ENCODE data around the gene KMT5C.
A peak's percentile ranks its signal among the peaks of the same experiment; 100 is the strongest.

Gene KMT5C

DNA sequence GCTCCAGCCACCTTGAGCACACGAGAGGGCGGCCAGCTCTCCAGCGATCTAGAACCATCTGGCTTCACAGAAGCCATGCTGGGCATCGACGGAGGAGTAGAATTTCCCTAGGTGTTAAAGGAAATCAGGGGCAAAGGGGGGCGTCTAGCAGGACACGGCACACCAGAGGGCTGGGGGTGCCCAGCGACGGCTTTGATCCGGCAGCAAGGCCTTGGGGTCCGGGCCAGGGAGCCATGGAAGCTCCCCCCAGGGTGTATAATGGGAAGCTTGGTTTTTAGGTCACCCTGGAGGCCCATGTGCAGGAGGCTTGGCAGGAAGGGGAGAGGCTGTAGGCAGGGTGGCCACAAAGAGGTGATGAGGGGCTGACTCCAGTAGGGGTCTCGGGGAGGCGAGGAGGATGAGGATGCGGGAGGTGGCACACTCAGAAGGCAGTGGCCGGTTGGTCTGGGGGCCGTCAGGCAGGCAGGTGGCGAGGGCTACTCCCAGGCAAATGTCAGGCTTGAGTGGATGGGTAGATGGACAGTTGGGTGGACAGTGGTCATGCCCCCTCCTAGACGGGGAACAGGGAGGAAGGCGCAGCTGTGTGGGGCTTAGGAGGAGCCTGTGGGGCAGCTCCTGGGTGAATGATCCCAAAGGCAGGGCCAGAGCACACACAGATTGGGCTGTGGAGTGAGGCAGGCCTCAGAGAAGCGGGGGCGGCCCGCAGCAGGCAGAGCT lies 5.6 kb downstream of the KMT5C start:
- H3K4me3 ChIP-seq (ENCODE audit: low read length): no peak overlapping the region
- no peak overlapping the region for H3K9ac ChIP-seq (ENCODE audit: low read length)
- no peak overlapping the region for H3K27ac ChIP-seq (ENCODE audit: low read depth, low read length)

DNA sequence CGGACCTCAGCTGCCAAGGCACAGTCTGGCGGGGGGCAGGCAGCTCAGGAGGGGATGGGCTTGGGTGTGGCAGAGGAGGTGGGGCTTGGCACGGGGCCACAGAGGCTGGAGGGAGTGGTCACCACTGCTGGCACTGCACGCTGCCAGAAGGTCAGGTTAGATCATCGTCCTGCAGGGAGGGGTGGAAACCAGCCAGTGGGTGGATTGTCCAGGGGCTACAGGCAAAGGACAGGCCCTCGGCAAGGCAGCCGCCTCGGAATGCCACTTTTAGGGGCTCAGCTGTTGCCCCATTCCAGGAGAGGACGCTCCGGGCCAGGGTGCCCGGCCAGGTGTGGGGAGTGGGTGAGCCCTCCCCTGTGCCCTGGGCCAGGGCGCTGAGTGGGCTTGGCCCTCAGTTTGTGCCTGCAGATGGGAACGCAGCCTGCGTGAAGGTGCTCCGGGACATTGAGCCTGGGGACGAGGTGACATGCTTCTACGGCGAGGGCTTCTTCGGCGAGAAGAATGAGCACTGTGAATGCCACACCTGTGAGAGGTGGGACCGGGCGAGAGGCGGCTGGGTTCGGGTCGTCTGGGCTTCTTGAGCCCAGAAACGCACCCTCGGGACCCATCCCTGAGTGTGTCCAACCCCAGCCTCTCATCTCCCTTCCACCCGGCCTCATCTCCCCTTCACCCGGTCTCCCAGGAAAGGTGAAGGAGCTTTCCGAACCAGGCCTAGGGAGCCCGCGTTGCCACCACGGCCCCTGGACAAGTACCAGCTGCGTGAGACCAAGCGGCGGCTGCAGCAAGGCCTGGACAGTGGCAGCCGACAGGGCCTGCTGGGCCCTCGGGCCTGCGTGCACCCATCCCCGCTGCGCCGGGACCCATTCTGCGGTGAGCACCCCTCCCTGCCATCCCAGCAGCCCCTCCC lies 6.4 kb downstream of the KMT5C start:
- H3K27ac ChIP-seq (ENCODE audit: low read depth, low read length): no peak overlapping the region
- H3K4me3 ChIP-seq (ENCODE audit: low read length): no peak overlapping the region
- no peaks in the 10 kb centered on the region for H3K4me1 ChIP-seq (ENCODE audit: control insufficient read depth, insufficient read depth, low read length)
- peaks cover 10% of the 10 kb centered on the region for H3K36me3 ChIP-seq (ENCODE audit: control insufficient read depth, insufficient read depth, low read length)
- peaks cover 3% of the 10 kb centered on the region for H3K27me3 ChIP-seq (ENCODE audit: control insufficient read depth, insufficient read depth, low read length)
- H3K9ac ChIP-seq (ENCODE audit: low read length): no peak overlapping the region

More for the DNA sequence above, 5.6 kb downstream of the KMT5C start:
- no peaks in the 10 kb centered on the region for H3K27me3 ChIP-seq (ENCODE audit: control insufficient read depth, insufficient read depth, low read length)
- H3K4me1 ChIP-seq (ENCODE audit: control insufficient read depth, insufficient read depth, low read length): no peaks in the 10 kb centered on the region
- peaks cover 10% of the 10 kb centered on the region for H3K36me3 ChIP-seq (ENCODE audit: control insufficient read depth, insufficient read depth, low read length)

DNA sequence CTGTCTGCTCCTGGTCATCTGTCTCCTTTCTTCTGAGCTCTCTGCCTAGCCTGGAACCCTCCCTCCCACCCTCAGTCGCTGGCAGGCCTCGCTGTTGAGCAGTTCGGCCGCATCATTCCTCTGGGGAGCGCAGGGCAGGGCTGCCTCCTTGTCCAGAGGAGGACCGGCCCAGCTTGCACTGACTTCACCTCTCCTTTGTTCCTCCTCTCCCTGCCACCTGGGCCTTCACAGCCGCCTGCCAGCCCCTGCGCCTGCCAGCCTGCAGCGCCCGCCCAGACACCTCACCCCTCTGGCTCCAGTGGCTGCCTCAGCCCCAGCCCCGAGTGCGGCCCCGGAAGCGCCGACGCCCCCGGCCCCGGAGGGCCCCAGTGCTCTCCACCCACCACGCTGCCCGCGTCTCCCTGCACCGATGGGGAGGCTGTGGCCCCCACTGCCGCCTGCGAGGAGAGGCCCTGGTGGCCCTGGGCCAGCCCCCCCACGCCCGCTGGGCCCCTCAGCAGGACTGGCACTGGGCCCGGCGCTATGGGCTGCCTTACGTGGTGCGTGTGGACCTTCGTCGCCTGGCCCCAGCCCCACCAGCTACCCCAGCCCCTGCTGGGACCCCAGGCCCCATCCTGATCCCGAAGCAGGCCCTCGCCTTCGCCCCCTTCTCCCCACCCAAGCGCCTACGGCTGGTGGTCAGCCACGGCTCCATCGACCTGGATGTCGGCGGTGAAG lies 7.2 kb downstream of the KMT5C start:
- Histone ChIP-seq H3K4me3 (ENCODE audit: low read length) (no peak overlapping the region), H3K36me3 (ENCODE audit: control insufficient read depth, insufficient read depth, low read length) (peaks cover 10% of the 10 kb centered on the region), H3K27ac (ENCODE audit: low read depth, low read length) (no peak overlapping the region), H3K4me1 (ENCODE audit: control insufficient read depth, insufficient read depth, low read length) (no peaks in the 10 kb centered on the region), H3K9ac (ENCODE audit: low read length) (no peak overlapping the region), H3K27me3 (ENCODE audit: control insufficient read depth, insufficient read depth, low read length) (peaks cover 5% of the 10 kb centered on the region)

DNA sequence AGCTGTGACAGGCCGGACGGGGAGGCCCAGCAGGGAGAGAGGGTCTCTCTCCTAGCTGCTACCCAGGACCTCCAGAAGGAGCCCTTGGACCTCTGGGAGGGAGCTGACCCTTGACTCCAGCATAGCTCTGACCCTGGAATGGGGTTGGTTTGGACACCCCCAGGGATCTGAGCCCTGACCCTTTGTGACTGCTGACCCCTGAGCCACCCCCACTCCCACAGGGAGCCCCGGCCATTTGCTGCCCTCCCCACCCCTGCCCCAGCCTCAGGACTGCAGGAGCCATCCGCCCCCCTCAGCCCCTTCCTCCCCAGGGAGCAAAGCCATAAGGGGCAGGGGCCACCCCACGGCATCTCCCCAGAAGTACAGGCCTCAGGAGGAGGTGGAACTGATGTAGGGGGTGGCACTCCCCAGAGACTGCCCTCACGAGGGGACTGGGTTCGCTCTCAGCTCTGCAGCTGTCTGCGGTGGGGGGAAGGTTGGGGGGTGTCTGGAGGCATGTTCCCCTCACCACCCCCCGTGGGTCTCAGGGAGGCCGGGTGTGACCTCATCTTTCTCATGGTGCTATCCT lies 7.8 kb downstream of the KMT5C start:
- H3K9ac ChIP-seq (ENCODE audit: low read length): no peak overlapping the region
- peaks cover 10% of the 10 kb centered on the region for H3K36me3 ChIP-seq (ENCODE audit: control insufficient read depth, insufficient read depth, low read length)

DNA sequence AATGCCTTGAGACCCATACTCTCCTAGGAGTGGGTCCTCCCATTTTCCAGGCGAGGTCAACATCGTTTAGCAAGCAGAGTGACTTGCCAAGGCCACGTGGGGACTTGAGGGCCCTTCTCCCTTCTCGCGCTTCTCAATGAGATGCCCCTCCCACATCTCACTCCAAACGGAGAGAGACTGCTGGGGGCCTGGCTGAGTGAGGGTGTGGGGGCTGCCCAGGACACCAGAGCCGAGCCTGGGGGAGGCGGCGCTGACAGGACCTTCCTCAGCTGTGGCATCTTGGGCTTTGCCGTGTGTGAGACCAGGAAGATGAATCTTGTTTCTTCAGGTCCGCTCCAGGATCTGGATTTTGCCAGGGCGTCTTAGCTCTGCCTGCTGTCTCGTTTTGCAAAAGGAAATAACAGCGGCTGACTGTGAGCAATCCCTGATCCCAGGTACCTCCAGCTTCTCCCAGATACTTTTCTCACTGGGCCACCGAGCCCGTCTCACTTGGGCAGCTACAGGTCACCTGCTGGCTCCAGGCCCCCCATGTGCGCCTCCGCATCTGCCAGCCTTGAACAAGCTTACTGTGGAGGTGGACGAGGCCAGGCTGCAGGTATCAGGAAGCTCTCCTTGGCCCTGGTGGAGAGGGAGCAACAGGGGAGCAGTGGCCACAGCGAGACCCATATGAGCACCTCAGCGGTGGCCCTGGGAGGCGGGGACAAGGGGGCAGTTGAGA lies 8.8 kb downstream of the KMT5C start:
- Histone ChIP-seq H3K36me3 (ENCODE audit: control insufficient read depth, insufficient read depth, low read length) (peaks cover 2% of the 10 kb centered on the region), H3K27ac (ENCODE audit: low read depth, low read length) (no peak overlapping the region), H3K27me3 (ENCODE audit: control insufficient read depth, insufficient read depth, low read length) (peaks cover 21% of the 10 kb centered on the region), H3K4me1 (ENCODE audit: control insufficient read depth, insufficient read depth, low read length) (peaks cover 3% of the 10 kb centered on the region), H3K4me3 (ENCODE audit: low read length) (no peak overlapping the region), H3K9ac (ENCODE audit: low read length) (no peak overlapping the region)

More for the DNA sequence above, 7.8 kb downstream of the KMT5C start:
- peaks cover 12% of the 10 kb centered on the region for H3K27me3 ChIP-seq (ENCODE audit: control insufficient read depth, insufficient read depth, low read length)
- no peak overlapping the region for H3K27ac ChIP-seq (ENCODE audit: low read depth, low read length)
- no peak overlapping the region for H3K4me3 ChIP-seq (ENCODE audit: low read length)
- H3K4me1 ChIP-seq (ENCODE audit: control insufficient read depth, insufficient read depth, low read length): no peaks in the 10 kb centered on the region

DNA sequence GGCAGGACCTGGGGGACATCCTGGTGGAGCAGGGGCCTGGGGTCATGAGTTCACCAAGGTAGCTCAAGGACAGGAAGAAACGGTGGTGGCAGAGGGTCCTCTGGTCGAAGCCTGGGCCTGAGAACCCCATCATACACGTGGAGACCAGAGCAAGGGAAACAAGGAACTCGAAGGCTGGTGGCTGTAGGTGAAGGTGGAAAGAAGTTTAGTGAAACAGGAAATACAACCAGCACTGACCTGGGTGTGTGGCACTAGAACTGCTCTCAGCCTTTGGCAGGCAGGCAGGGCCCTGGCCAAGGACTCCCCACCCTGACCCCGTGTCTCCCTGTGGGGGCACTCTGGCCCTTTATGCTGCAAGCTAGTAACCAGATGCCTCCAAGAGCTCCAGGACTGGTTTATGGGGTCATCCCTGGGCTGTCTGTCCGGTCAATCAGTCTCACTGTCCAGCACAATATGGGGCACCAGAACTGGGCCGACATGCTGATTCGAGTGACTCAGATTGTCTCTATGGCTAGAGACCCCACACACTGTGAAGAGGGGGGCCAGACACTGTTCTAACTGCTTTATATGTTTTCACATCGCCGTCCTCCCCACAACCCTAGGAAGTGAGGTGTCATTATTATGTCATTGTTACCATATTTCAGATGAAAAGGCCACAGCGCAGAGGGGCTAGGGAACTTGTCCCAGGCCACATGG lies 11.1 kb downstream of the KMT5C start:
- Histone ChIP-seq H3K4me3 (ENCODE audit: low read length) (no peak overlapping the region), H3K4me1 (ENCODE audit: control insufficient read depth, insufficient read depth, low read length) (peaks cover 3% of the 10 kb centered on the region), H3K9ac (ENCODE audit: low read length) (no peak overlapping the region), H3K27ac (ENCODE audit: low read depth, low read length) (no peak overlapping the region), H3K36me3 (ENCODE audit: control insufficient read depth, insufficient read depth, low read length) (no peaks in the 10 kb centered on the region), H3K27me3 (ENCODE audit: control insufficient read depth, insufficient read depth, low read length) (peaks cover 24% of the 10 kb centered on the region)

DNA sequence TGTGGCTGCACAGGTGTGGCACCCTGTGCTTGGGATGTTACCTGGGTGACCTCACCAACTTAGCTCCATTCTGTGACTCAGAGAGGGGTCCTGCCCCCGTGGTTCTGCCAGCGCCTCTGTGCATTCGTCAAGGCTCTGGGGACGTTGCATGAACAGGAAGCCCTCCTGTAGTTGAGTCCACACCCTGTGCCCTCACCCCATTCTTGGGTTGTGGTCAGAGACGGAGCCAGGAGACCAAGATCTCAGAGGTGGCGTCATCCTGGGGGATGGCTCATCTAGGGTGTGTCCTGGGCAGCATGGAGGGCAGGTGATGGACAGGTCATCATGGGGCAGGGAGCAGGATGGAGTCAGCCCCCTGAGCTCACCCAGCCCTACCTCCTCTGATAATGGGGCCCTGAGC lies 12.4 kb downstream of the KMT5C start:
- H3K27me3 ChIP-seq (ENCODE audit: control insufficient read depth, insufficient read depth, low read length): peaks cover 24% of the 10 kb centered on the region
- H3K36me3 ChIP-seq (ENCODE audit: control insufficient read depth, insufficient read depth, low read length): no peaks in the 10 kb centered on the region
- no peak overlapping the region for H3K27ac ChIP-seq (ENCODE audit: low read depth, low read length)
- peaks cover 3% of the 10 kb centered on the region for H3K4me1 ChIP-seq (ENCODE audit: control insufficient read depth, insufficient read depth, low read length)
- H3K9ac ChIP-seq (ENCODE audit: low read length): no peak overlapping the region
- no peak overlapping the region for H3K4me3 ChIP-seq (ENCODE audit: low read length)

DNA sequence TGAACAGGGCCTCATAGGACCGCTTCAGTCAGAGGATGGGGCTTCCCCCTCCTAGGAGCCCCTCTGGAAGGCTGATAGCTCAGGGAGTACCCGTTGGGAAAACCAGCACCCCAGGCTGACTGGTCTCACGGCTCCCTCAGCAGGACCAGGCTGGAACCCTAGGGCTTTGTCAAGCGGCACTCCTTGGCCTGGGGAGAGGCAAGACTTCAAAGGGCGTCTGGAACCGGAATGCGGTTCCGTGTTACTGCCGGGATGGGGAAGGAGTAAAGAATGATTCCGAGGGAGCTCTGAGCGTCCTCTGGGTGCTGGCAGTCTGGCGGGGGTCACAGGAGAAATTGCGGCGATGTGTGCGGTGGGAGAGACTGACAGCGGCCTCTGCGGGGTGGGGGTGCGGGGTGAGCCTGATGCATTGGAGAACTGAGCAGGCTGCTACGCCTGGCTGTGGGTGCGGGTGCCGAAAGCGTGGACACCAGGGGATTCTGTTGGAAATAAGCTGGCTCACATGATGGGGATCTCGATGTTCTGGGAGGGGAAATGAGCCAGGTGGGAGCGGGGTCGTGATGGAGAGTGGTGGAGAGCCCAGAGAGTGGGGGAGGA lies 13.0 kb downstream of the KMT5C start:
- Histone ChIP-seq H3K27me3 (ENCODE audit: control insufficient read depth, insufficient read depth, low read length) (peaks cover 27% of the 10 kb centered on the region), H3K36me3 (ENCODE audit: control insufficient read depth, insufficient read depth, low read length) (no peaks in the 10 kb centered on the region), H3K4me1 (ENCODE audit: control insufficient read depth, insufficient read depth, low read length) (peaks cover 3% of the 10 kb centered on the region), H3K4me3 (ENCODE audit: low read length) (no peak overlapping the region), H3K9ac (ENCODE audit: low read length) (no peak overlapping the region), H3K27ac (ENCODE audit: low read depth, low read length) (no peak overlapping the region)

DNA sequence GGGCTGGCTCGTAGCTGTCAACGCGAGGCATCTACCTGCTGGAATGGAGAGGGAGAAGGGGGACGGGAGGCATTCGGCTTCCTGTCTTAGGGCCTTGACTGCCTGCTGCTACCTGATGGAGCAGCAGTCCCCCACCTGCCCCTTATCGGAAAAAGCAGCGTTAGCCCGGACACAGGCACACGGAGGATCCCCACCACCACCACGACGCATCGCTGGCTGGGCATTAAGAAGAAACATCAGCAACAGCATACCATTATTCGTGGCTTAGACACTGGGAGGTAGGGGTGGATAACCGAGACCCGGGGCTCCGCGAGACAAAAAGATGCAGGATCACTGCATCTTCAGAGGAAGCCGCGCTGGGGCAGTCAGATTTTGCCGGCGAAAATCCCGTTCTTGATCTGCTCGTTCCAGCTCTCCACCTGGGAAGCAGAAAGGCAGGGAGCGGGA lies 13.7 kb downstream of the KMT5C start:
- Histone ChIP-seq H3K27ac (ENCODE audit: low read depth, low read length) (no peak overlapping the region), H3K4me3 (ENCODE audit: low read length) (peak overlapping the region; percentile 54), H3K4me1 (ENCODE audit: control insufficient read depth, insufficient read depth, low read length) (peaks cover 3% of the 10 kb centered on the region), H3K9ac (ENCODE audit: low read length) (no peak overlapping the region), H3K36me3 (ENCODE audit: control insufficient read depth, insufficient read depth, low read length) (no peaks in the 10 kb centered on the region), H3K27me3 (ENCODE audit: control insufficient read depth, insufficient read depth, low read length) (peaks cover 27% of the 10 kb centered on the region)

DNA sequence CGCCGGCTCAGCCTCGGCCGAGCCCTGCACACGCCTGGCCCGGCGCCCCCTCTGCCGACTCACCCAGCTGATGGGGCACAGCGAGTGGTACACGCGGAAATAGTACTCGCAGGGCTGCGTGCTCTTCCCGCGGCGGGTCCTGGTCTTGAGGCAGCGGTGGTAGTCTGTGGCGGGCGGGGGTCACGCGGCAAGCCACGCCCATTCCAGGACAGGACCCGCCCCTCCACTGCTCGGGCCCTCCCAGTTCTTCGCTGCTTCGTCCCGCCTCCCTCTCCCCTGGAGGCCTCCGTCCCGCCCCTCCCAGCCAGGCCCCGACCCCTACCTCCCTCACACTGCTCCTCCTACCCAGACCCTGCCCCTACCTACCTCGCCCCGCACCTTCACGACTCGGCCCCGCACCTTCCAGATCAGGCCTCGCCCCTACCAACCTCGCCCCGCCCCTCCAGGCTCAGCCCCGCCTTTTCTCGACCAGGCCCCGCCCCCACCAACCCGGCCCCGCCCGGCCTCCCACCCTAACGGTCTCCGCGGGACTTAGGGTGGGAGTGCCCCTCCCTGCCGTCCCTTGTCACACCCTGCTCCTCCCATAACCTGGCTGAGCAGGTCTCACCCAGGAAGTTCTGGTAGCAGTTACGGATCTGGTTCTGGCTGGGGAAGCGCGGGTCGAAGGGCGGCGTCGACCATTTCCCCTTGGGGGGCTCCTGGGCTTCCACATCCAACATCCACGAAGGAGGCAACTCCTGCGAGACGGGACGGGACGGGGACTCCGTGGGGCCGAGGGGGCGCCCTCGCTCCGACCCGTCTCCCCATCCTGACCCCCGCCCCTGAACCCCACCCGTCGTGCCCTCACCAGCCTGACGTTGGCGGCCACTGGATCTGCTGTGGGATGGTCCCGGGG lies 14.4 kb downstream of the KMT5C start:
- Histone ChIP-seq H3K36me3 (ENCODE audit: control insufficient read depth, insufficient read depth, low read length) (no peaks in the 10 kb centered on the region), H3K4me1 (ENCODE audit: control insufficient read depth, insufficient read depth, low read length) (peaks cover 3% of the 10 kb centered on the region), H3K27ac (ENCODE audit: low read depth, low read length) (no peak overlapping the region), H3K4me3 (ENCODE audit: low read length) (peak overlapping the region; percentile 54), H3K9ac (ENCODE audit: low read length) (no peak overlapping the region), H3K27me3 (ENCODE audit: control insufficient read depth, insufficient read depth, low read length) (peaks cover 27% of the 10 kb centered on the region)

All from rectal smooth muscle tissue (tissue), 1 donor.